Measurements from ENCODE around the gene C3AR1.

The C3AR1 gene

GRCh38 chr12:8064131-8064530 is 2.0 kb downstream of the C3AR1 start:
- ATAC-seq = no peak
- no peak for TF ChIP-seq ZNF8 (CRISPR knock-in tag; IDR thresholded peaks at IDR 0.05)
- TF ChIP-seq RARB (CRISPR knock-in tag; IDR thresholded peaks at IDR 0.05) = no peak
- no peak for TF ChIP-seq PATZ1 (CRISPR knock-in tag; IDR thresholded peaks at IDR 0.05; ENCODE audit: borderline replicate concordance)
- TF ChIP-seq ESRRG (CRISPR knock-in tag; IDR thresholded peaks at IDR 0.05) = no peak
- TF ChIP-seq ZFP3 (CRISPR knock-in tag; IDR thresholded peaks at IDR 0.05) = no peak
- no peak for TF ChIP-seq BACH2 (CRISPR knock-in tag; IDR thresholded peaks at IDR 0.05; ENCODE audit: borderline replicate concordance)

- no peak for ATAC-seq
- TF ChIP-seq ZFP30 (CRISPR knock-in tag; IDR thresholded peaks at IDR 0.05) (no peak), ZNF70 (CRISPR knock-in tag; IDR thresholded peaks at IDR 0.05) (no peak), BACH2 (CRISPR knock-in tag; IDR thresholded peaks at IDR 0.05; ENCODE audit: borderline replicate concordance) (no peak), CREB5 (CRISPR knock-in tag; IDR thresholded peaks at IDR 0.05; ENCODE audit: low read depth) (no peak), TSHZ2 (CRISPR knock-in tag; IDR thresholded peaks at IDR 0.05) (no peak), POU6F1 (CRISPR knock-in tag; IDR thresholded peaks at IDR 0.05; ENCODE audit: borderline replicate concordance, low read depth) (no peak), ARNTL (CRISPR knock-in tag; IDR thresholded peaks at IDR 0.05; ENCODE audit: borderline replicate concordance, low read depth) (no peak), GLIS3 (CRISPR knock-in tag; IDR thresholded peaks at IDR 0.05) (no peak), RARB (CRISPR knock-in tag; IDR thresholded peaks at IDR 0.05) (no peak), CSRNP3 (CRISPR knock-in tag; IDR thresholded peaks at IDR 0.05) (no peak), ZNF565 (CRISPR knock-in tag; conservative IDR thresholded peaks at IDR 0.05; ENCODE audit: low read depth) (no peak), TOX (CRISPR knock-in tag; IDR thresholded peaks at IDR 0.05; ENCODE audit: borderline replicate concordance) (no peak), OSR1 (CRISPR knock-in tag; IDR thresholded peaks at IDR 0.05) (no peak), PATZ1 (CRISPR knock-in tag; IDR thresholded peaks at IDR 0.05; ENCODE audit: borderline replicate concordance) (no peak), ZFP3 (CRISPR knock-in tag; IDR thresholded peaks at IDR 0.05) (no peak), ZC3H10 (CRISPR knock-in tag; IDR thresholded peaks at IDR 0.05) (no peak), ZNF8 (CRISPR knock-in tag; IDR thresholded peaks at IDR 0.05) (no peak), SNAI2 (CRISPR knock-in tag; IDR thresholded peaks at IDR 0.05) (no peak), CSDC2 (CRISPR knock-in tag; IDR thresholded peaks at IDR 0.05) (no peak), ISL1 (CRISPR knock-in tag; IDR thresholded peaks at IDR 0.05) (no peak)
Measured at GRCh38 chr12:8058506-8058905, 7.7 kb downstream of the C3AR1 start.

Measured in SK-N-SH treated with all-trans-retinoic acid at 6 μM for 48 hours (cell line).